Inferior parietal cortex (tissue), 1 donor: ENCODE measurements around the gene SSTR1.

Experiments used
- DNase-seq: peaks from one replicate; pipeline ENCODE4 v3.0.0-alpha.2; 2016; ENCODE audit errors: extremely low spot score

Gene SSTR1

DNA sequence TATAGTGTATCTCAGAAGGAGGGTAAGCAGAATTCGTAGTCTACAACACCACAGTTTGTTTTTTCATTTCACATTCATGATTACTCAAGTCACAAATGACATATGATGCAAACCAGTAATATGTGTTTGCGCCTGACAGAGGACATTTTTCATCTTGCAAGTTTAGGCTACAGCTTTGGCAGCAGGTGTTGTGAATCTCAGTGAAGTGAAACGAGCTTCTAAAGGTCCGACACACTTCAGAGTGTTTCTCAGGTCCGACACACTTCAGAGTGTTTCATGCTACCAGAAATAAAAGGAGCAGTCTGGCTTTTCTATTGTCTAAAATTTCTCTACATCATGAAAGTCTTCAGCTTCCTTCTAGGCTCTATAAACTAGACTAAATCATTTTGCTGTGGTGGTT lies 25.5 kb downstream of the SSTR1 start:
- no peak for DNase-seq

DNA sequence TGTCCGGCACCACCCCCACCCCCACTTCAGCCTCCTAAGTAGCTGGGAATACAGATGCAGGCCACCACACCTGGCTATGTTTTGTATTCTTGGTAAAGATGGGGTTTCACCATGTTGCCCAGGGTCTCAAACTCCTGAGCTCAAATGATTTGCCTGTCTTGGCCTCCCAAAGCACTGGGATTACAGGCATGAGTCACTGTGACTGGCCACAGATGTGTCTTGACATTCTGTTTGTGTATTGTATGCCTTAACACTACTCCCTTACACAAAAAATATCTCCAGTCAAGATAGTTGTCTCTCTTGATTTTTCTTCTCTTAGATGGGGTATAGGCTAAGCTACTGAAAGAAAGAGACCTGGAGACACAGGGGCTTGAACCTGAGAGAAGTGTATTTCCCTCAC lies 30.6 kb downstream of the SSTR1 start:
- no peak for DNase-seq

DNA sequence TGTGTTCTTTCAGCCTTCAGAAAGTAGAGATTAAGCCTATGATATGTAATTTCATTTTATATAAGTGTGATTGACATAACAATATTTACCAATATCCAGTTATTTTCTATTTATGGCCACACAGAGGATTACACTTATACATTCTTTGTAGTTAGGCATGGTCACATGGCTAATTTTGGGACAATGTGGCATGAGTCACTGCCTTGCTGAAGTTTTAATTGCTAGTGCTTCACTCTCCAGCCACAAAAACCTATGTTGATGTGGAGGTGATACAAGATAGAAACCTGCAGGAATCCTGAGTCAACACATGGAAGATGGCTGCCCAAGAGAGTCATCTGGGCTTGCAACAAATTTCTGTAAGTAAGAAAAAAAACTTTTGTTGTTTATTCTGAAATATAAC lies 31.2 kb downstream of the SSTR1 start:
- DNase-seq = no peak

DNA sequence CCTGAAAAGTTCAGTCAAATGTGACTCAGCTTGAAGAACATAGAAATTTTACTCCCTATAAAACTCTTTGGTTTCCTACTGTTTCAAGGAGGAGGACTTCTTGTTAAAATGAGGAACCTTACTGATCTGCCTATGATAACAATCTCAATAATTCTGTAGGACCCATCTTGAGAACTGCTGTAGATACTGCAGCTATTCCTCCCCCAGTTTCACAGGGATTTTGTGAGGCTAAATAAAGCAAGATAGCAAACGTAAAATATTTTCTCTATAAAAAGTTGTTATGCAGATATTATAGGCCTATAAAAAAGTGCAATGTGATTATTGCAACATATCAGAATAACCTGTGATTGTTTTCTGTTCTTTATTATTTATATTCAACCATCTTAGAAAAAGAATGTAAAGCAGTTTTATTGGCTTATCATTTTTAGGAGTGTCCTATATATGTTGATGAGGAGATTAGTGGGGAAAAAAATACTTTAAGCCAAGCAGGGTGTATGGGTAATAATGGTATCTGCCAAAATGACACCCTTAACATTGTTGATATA lies 36.1 kb downstream of the SSTR1 start:
- DNase-seq = no peak

DNA sequence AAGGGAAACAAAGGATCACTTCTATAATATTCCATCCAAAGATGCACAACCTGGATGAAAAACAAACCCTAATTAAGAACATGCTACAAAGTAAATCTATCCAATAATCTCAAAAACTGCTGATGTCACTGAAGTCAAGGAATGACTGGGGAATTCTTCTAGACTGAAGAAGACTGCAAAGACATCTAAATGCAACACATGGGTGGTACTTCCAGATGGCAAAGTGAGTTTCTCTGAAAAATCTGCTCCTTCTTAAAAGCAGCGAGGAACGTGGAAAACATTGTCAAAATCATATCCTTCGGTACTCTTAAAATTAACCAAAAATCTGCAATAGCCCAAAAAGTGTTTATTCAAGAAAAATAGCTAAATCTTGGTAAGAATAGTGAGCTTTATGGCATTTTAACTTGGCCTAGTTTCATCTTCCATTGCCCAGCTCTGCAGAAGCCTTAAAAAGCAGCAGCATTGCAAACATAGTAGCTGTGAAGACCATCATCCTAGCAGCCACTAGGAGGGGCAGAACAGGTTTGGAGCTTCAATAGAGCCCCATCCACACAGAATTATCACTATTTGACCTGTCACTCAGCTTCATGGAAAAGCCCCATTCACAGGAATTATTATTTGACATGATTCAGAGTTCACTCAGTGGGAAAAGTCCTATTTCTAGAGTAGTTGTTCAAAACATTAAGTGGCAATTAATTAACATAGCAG lies 40.8 kb downstream of the SSTR1 start:
- no peak for DNase-seq

DNA sequence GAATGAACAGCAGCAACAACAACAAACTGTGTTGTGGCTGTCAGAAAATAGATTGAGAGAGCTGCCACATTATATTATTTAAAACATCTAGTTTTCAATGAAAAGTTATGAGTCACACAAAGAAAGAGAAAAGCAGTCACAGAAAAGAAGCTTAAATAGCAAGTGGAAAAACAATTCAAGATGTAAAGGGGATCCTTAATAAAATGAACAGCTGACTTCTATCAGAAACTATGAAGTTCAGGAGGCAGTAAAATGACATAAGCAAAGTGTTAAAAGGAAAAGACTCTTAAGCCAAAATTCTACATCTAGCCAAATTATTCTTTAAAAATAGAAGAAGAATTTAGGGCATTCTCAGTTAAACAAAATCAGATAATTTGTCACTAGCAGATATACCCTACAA lies 42.6 kb downstream of the SSTR1 start:
- no peak for DNase-seq

DNA sequence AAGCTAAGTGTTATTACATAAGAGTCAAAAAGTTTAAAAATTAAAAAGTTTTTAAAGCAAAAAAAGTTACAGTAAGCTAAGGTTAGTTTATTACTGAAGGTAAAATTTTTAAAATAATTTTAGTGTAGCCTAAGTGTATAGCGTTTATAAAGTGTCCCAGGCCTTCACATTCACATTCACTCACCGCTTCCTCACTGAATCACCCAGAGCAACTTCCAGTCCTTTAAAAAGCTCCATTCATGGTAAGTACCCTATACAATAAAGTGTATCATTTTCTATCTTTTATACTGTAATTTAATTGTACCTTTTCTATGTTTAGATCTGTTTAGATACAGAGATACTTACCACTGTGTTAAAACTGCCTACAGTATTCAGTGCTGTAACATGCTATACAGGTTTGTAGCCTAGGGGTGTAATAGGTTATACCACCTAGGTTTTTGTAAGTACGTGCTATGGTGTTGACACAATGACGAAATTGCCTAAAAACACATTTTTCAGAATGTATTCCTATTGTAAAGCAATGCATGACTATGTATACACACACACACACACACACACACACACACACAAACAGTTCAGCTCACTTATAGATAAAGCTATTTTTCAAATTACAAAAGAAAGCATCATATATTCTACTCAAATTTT lies 44.5 kb downstream of the SSTR1 start:
- no peak for DNase-seq

DNA sequence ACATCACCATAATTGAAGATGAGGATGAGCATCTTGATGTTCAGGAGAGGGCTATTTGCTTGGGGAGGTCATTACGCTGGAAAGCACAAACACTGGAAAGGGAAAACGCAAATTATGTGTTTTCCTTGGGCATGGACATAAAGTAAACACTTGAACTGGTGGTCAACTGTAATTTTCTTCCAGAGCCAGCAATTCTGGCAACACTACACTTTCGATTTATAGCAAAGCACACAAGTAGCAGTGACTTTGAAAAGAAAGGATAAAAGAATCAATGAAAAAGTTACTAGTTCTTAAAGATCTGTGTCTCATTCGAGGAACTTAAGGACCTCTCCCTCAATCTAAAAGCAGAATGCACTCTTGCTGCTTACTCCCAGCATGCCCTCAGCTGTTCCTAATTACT lies 46.0 kb downstream of the SSTR1 start:
- no peak for DNase-seq

DNA sequence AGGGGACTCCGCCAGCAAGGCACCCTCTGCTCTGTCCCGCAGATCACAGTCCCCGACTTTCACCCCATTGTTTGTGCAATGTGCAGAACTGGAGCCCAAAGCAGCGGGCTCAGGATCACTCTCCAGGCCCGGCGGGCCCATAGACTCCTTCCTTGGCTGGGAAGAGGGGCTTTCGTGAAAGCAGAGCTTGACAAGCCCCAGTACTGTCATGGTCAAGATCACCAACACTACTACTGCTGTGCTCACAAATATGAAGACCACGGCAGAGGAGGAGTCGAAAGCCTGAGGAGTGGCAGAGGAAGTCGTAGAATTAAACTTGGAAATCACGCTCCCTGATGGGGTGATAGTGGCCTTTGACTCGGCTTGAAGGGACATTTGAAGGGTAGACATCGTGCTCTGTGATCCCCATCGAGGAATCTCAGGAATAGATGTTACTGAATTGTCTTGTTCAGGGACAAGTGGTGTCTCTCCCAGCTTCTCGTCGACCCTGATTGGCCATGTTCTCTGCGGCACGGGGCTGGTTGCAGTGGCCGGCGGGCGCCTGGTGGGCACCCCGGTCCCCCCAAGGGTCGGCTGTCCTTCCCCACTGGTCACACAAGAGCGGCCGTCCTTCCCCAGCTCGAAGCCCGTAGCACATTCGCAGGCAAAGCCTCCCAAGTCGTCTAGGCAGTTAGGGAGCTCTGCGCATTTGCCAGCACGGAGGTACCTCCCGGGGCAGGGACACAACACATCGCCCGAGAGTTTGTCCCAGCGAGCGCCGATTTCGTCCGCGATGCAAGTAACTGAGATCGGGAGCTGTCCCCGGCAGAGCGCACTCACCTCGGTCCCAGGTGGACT lies 47.1 kb downstream of the SSTR1 start:
- DNase-seq = no peak

DNA sequence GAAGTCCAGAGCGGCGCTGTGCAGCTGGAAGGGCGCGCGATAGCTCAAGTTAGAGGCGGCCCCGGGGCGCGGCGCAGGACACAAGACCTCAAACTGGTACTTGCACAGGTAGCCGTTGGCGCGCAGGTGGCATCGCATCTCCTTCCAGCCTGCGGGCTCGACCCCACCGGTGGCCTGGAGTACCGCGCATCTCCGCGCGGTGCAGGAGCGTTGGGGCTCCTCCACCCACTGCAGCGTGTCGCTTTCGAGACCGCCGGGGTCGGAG lies 47.6 kb downstream of the SSTR1 start:
- DNase-seq = no peak

DNA sequence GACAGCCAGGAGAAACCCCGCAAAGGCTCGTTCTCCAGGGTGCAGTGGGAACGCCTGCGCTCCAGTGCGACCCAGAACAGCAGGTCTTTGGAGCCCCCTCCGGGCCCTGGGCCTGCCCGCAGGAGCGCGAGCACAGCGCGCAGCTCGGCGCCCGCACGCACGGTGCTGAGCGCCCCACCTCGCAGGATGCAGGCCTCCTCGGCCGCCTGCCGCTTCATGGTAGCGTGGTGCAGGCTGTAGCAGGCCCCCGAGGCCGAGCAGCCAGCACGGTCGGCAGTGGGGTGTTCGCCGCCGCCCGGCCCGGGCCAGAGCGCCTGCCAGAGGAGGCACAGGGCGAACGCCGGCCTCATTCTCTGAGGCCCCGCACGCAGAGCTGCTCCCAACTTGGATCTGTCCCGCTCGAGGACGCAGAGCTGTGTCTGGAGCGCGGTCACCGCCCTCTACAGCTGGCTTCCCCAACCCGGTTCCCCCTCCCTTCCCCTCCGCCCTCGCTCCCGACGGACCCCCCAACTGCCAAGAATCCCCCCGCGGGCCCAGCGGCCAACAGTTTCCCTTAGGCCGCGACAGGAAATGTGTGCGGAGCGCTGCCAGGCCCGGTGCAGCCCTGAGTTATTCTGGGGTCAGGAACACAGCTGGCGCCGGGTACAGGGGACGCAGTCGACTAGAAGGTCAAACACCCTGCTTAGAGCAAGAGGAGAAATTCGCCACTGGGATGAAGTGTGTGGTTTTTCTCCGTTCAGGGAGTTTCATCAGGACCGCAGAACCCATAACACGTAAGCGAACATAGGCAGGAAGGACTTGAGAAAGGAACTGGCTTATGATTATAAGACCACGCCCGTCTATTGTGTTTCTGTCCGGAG lies 48.2 kb downstream of the SSTR1 start, which contains the start of gene CLEC14A:
Gene CLEC14A, minus strand, starts transcription at position 421 of the 860 bp plus-strand sequence. Its CDS starts 71 bp downstream, at position 350.
- DNase-seq = no peak

DNA sequence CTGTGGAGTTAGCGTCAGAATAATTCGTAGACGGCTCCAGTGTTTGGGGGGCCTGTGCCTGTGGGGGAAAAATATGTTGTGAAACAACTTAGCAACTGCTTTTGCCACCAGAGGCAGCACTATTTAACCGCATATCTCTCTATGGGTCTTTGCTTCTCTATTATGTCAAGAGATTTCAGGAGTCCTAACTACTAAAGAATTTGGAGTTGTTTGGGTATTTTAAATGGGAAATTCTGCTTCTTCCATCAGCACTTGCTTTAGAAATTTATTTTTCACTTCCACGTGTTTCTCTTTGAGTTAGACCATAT lies 48.8 kb downstream of the SSTR1 start:
- no peak for DNase-seq

DNA sequence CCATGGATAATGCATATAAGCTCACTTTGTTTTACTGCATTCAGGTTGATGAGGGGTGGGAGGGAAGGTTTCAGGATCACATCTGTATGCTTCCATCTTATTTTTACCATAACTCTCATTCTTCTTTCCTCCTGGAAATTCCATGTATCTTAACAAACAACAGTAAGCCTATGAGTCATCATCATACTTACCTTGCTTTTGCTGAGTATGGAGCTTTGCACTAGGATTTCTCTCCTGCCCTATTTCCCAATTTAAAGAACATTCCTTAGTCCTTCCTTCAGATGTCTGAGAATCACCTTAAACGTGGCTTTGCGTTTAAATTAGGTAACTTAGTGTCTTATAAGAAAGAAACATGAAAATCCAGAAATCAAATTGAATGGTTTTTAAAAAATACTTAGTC lies 49.8 kb downstream of the SSTR1 start:
- DNase-seq = no peak

DNA sequence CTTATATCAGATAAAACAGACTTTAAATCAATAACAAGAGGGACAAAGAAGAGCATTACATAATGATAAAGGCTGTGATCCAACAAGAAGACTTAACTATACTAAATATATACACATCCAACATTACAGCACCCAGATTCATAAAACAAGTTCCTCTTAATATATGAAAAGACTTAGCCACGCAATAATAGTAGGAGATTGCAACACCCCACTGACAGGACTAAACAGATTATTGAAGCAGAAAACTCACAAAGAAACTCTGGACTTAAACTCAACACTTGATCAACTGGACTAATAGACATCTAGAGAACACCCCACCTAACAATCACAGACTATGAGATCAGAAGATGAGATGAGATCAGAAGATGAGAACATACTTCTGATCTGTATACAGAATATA lies 53.9 kb downstream of the SSTR1 start:
- no peak for DNase-seq
